ENCODE results near the gene EVL.

DNA sequence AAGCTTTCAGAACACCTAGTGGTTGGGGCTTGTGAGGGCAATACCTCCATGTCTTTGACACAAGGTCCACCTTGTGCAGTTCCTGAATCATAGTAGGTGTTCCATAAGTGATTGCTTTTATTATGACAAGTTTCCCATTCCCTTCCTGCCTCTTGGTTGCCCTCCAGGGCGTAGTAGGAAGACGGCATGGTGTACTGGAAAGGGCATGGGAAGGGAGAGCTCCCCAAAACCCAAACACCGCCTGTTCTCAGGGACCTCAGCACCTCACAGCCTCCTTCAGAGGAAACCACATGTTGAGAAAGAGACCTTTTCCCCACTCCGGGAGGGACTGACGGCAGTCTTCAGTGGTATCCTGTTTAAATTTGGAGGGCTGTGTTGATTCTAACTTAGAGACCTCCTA lies 21.1 kb downstream of the EVL start:
- TF ChIP-seq, protein P1, sequence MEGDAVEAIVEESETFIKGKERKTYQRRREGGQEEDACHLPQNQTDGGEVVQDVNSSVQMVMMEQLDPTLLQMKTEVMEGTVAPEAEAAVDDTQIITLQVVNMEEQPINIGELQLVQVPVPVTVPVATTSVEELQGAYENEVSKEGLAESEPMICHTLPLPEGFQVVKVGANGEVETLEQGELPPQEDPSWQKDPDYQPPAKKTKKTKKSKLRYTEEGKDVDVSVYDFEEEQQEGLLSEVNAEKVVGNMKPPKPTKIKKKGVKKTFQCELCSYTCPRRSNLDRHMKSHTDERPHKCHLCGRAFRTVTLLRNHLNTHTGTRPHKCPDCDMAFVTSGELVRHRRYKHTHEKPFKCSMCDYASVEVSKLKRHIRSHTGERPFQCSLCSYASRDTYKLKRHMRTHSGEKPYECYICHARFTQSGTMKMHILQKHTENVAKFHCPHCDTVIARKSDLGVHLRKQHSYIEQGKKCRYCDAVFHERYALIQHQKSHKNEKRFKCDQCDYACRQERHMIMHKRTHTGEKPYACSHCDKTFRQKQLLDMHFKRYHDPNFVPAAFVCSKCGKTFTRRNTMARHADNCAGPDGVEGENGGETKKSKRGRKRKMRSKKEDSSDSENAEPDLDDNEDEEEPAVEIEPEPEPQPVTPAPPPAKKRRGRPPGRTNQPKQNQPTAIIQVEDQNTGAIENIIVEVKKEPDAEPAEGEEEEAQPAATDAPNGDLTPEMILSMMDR (IDR thresholded peaks at IDR 0.05) = no peak
- no peak for TF ChIP-seq POLR2AphosphoS5 (IDR thresholded peaks at IDR 0.05)

Measured in prostate gland (tissue), 2 donors.